H9 (cell line): ENCODE data around the gene ITPK1. TPM values are rescaled to one million over a fixed set of nuclear protein-coding genes. Genes with fewer than 3 reads are reported as not detected.

Experiments used
- DNase-seq: peaks from one replicate; pipeline ENCODE4 v3.0.0-alpha.2; 2017
- H2AFZ ChIP-seq: one replicate; pipeline ENCODE4 v1.6.1; 2013; ENCODE audit warnings: mild to moderate bottlenecking, low read length, control low read depth, moderate library complexity
- H2AK5ac ChIP-seq: 2 replicates; pipeline ENCODE4 v1.6.1; 2013; ENCODE audit warnings: low read length, control low read depth, mixed read lengths; ENCODE audit not compliant: insufficient read length
- H2BK120ac ChIP-seq: one replicate; pipeline ENCODE4 v1.6.1; 2013; ENCODE audit warnings: low read depth, mild to moderate bottlenecking, low read length, control low read depth, inconsistent platforms; ENCODE audit not compliant: poor library complexity, severe bottlenecking
- H2BK12ac ChIP-seq: 2 replicates; pipeline ENCODE4 v1.6.1; 2013; ENCODE audit warnings: low read length, control low read depth, mixed read lengths, low read depth; ENCODE audit not compliant: insufficient read length
- H2BK15ac ChIP-seq: 2 replicates; pipeline ENCODE4 v1.6.1; 2013; ENCODE audit warnings: low read depth, low read length, control low read depth
- H2BK20ac ChIP-seq: one replicate; pipeline ENCODE4 v1.6.1; 2013; ENCODE audit warnings: low read depth, mild to moderate bottlenecking, low read length, control low read depth, inconsistent platforms; ENCODE audit not compliant: poor library complexity, severe bottlenecking
- H2BK5ac ChIP-seq: 2 replicates; pipeline ENCODE4 v1.6.1; 2013; ENCODE audit warnings: low read length, control low read depth, mixed read lengths; ENCODE audit not compliant: insufficient read length
- H3K14ac ChIP-seq: 2 replicates; pipeline ENCODE4 v1.6.1; 2013; ENCODE audit warnings: low read length, control low read depth; ENCODE audit not compliant: insufficient read depth
- H3K18ac ChIP-seq: 2 replicates; pipeline ENCODE4 v1.6.1; 2013; ENCODE audit warnings: low read depth, mild to moderate bottlenecking, mixed read lengths, low read length, control low read depth; ENCODE audit not compliant: insufficient read length
- H3K23ac ChIP-seq: 2 replicates; pipeline ENCODE4 v1.6.1; 2013; ENCODE audit warnings: low read length, control low read depth, mixed read lengths, low read depth; ENCODE audit not compliant: insufficient read length
- H3K23me2 ChIP-seq: 2 replicates; pipeline ENCODE4 v1.6.1; 2013; ENCODE audit warnings: low read depth, mild to moderate bottlenecking, mixed read lengths, low read length, control low read depth; ENCODE audit not compliant: insufficient read length, poor library complexity, severe bottlenecking
- H3K27ac ChIP-seq: 2 replicates; pipeline ENCODE4 v1.5.1; 2013; ENCODE audit warnings: low read length, control low read depth, mixed read lengths, low read depth; ENCODE audit not compliant: insufficient read length
- H3K27me3 ChIP-seq: 2 replicates; pipeline ENCODE4 v1.6.1; 2013; ENCODE audit warnings: low read length, control low read depth, inconsistent platforms; ENCODE audit not compliant: insufficient read depth
- H3K4ac ChIP-seq: 2 replicates; pipeline ENCODE4 v1.6.1; 2013; ENCODE audit warnings: low read depth, mild to moderate bottlenecking, control low read depth, inconsistent platforms, low read length, moderate library complexity
- H3K4me1 ChIP-seq: 2 replicates; pipeline ENCODE4 v1.6.1; 2013; ENCODE audit warnings: low read length, control low read depth, inconsistent platforms; ENCODE audit not compliant: insufficient read depth
- H3K4me2 ChIP-seq: 2 replicates; pipeline ENCODE4 v1.6.1; 2013; ENCODE audit warnings: low read length, control low read depth, mixed read lengths; ENCODE audit not compliant: insufficient read length, insufficient read depth
- H3K56ac ChIP-seq: 2 replicates; pipeline ENCODE4 v1.6.1; 2013; ENCODE audit warnings: low read depth, mild to moderate bottlenecking, mixed read lengths, low read length, control low read depth; ENCODE audit not compliant: insufficient read length
- H3K79me1 ChIP-seq: 2 replicates; pipeline ENCODE4 v1.6.1; 2013; ENCODE audit warnings: low read depth, mild to moderate bottlenecking, moderate library complexity, low read length, control low read depth, inconsistent platforms; ENCODE audit not compliant: insufficient read depth, poor library complexity, severe bottlenecking
- H3K79me2 ChIP-seq: 2 replicates; pipeline ENCODE4 v1.6.1; 2013; ENCODE audit warnings: low read length, control low read depth, inconsistent platforms; ENCODE audit not compliant: insufficient read depth
- H3K9ac ChIP-seq: 2 replicates; pipeline ENCODE4 v1.6.1; 2013; ENCODE audit warnings: low read length, control low read depth, mixed read lengths; ENCODE audit not compliant: insufficient read length; ENCODE audit errors: extremely low read depth
- H3K9me3 ChIP-seq: one replicate; pipeline ENCODE4 v1.6.1; 2013; ENCODE audit warnings: low read depth, low read length, inconsistent platforms; ENCODE audit not compliant: control insufficient read depth
- H3T11ph ChIP-seq: one replicate; pipeline ENCODE4 v1.6.1; 2013; ENCODE audit warnings: mild to moderate bottlenecking, low read length, control low read depth, inconsistent platforms
- H4K20me1 ChIP-seq: one replicate; pipeline ENCODE4 v1.6.1; 2013; ENCODE audit not compliant: control insufficient read depth, insufficient read length, insufficient read depth
- H4K5ac ChIP-seq: 2 replicates; pipeline ENCODE4 v1.6.1; 2013; ENCODE audit warnings: low read depth, mild to moderate bottlenecking, mixed read lengths, low read length, control low read depth; ENCODE audit not compliant: insufficient read length
- H4K8ac ChIP-seq: replicated peaks from 2 replicates; pipeline ENCODE4 v1.6.1; 2013; ENCODE audit warnings: low read length, control low read depth, mixed read lengths, low read depth; ENCODE audit not compliant: insufficient read length
- H4K91ac ChIP-seq: 2 replicates; pipeline ENCODE4 v1.6.1; 2013; ENCODE audit warnings: low read depth, mild to moderate bottlenecking, moderate library complexity, mixed read lengths, low read length, control low read depth; ENCODE audit not compliant: insufficient read length
- H3K27ac Mint-ChIP-seq, 3 experiments: 2 replicates in 2 of 3; 3 replicates in 1 of 3; pipeline ENCODE4 v1.8.0; 2020 to 2021; ENCODE audit warnings: mixed read lengths in 3 of 3, mild to moderate bottlenecking in 1 of 3, moderate library complexity in 1 of 3
- H3K27me3 Mint-ChIP-seq: 2 replicates; pipeline ENCODE4 v1.8.0; 2021; ENCODE audit warnings: low read depth, mild to moderate bottlenecking, moderate library complexity, mixed read lengths
- H3K36me3 Mint-ChIP-seq, 3 experiments: 2 replicates in 2 of 3; 3 replicates in 1 of 3; pipeline ENCODE4 v1.8.0; 2020 to 2021; ENCODE audit warnings: low read depth in 3 of 3, mixed read lengths in 3 of 3; ENCODE audit not compliant: insufficient read depth in 1 of 3
- H3K4me1 Mint-ChIP-seq, 2 experiments: 2 replicates each; pipeline ENCODE4 v1.8.0; 2020; ENCODE audit warnings: mixed read lengths in 2 of 2
- H3K4me3 Mint-ChIP-seq, 2 experiments: 2 replicates in 1 of 2; 3 replicates in 1 of 2; pipeline ENCODE4 v1.8.0; 2020 to 2021; ENCODE audit warnings: mild to moderate bottlenecking in 2 of 2, mixed read lengths in 2 of 2, moderate library complexity in 1 of 2
- H3K9me3 Mint-ChIP-seq, 2 experiments: 2 replicates in 1 of 2; 3 replicates in 1 of 2; pipeline ENCODE4 v1.8.0; 2020; ENCODE audit warnings: mild to moderate bottlenecking in 2 of 2, mixed read lengths in 2 of 2, moderate library complexity in 1 of 2
- CTCF ChIP-seq: fragments of 200-600 bp; sonication (generic); conservative IDR thresholded peaks from 3 replicates; pipeline ENCODE4 v1.8.0; 2021; ENCODE audit warnings: antibody characterized with exemption, mild to moderate bottlenecking
- WGBS: extraction: QIAGEN DNeasy Blood & Tissue Kit; methylation state at CpG from one replicate; pipeline ENCODE4 v1.1.7; 2013; ENCODE audit warnings: missing lambda C conversion rate, low lambda C conversion rate, mixed read lengths; ENCODE audit not compliant: insufficient read length; ENCODE audit errors: extremely low coverage; 5-methylcytosine and 5-hydroxymethylcytosine counted together
- total RNA-seq: library from RNA; stranded (reverse); gene quantifications from 2 replicates; pipeline ENCODE4 v1.2.1, GENCODE V29; 2021

The ITPK1 gene
- total RNA-seq, 1 experiment from 2014 or later: 92.7 TPM

GRCh38 chr14:93047157-93047556 is 68.6 kb downstream of the ITPK1 start:
- Histone ChIP-seq H4K5ac (no peak overlapping the region), H3K27me3 (no peaks in the 10 kb centered on the region), H2BK5ac (no peak overlapping the region), H2BK12ac (no peak overlapping the region), H3K23me2 (no peaks in the 10 kb centered on the region), H3K27ac (no peak overlapping the region), H4K8ac (no peak overlapping the region), H2AFZ (no peak overlapping the region), H3K14ac (no peak overlapping the region), H2BK120ac (no peak overlapping the region), H3T11ph (no peak overlapping the region), H3K79me1 (peaks cover 10% of the 10 kb centered on the region), H4K91ac (no peak overlapping the region), H2BK15ac (no peak overlapping the region), H3K23ac (no peak overlapping the region), H3K4me2 (no peak overlapping the region), H3K18ac (no peak overlapping the region), H2BK20ac (no peak overlapping the region), H4K20me1 (no peaks in the 10 kb centered on the region), H3K56ac (no peak overlapping the region), H3K4me1 (peaks cover 19% of the 10 kb centered on the region; the same call in 1 of the 2 replicates), H3K9me3 (no peaks in the 10 kb centered on the region), H3K79me2 (peaks cover 3% of the 10 kb centered on the region; the same call in 1 of the 2 replicates), H3K9ac (no peak overlapping the region), H2AK5ac (no peak overlapping the region), H3K4ac (no peak overlapping the region)
- no peak for TF ChIP-seq CTCF
- no peak overlapping the region for H3K4me3 Mint-ChIP-seq
- H3K27me3 Mint-ChIP-seq: no peaks in the 10 kb centered on the region; the same call in none of the 2 replicates
- peaks cover 13 to 15% (median 15%) of the 10 kb centered on the region in 3 experiments; a peak in 6 of 7 replicates for H3K36me3 Mint-ChIP-seq
- no peak overlapping the region; a peak in 1 of 7 replicates for H3K27ac Mint-ChIP-seq
- DNase-seq: no peak
- no peaks in the 10 kb centered on the region; a peak in 1 of 5 replicates for H3K9me3 Mint-ChIP-seq
- no CpG with 5 or more reads among the region's 4 CpGs for WGBS
- H3K4me1 Mint-ChIP-seq: peaks cover 80 to 81% of the 10 kb centered on the region in 2 experiments
